ENCODE data around the gene RNF4.

Gene RNF4

DNA sequence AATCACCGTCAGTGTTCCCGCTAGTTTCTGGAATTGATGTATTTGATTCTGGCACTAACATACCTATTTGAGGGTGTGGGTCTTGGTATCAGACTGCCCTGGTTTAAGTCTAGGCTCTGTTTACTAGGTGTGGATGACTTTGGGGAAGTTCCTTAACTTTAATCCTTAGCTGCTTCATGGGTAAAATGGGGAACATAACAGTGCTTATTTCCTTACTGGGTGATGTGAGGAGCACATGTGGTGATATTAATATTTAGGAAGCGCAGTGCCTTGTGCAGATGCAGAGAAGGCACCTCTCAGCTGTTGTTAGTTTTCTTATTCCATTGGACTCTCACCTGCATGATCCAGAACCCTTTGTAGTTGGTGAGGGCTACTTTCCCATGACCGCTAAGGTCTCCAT lies 17.1 kb downstream of the RNF4 start:
- Histone ChIP-seq H3K9me2 (ENCODE audit: low read depth, low read length) (no peaks in the 10 kb centered on the region), H3F3A (ENCODE audit: insufficient read depth, low read length) (no peaks in the 10 kb centered on the region), H3K27me3 (ENCODE audit: insufficient read depth, low read length) (no peaks in the 10 kb centered on the region), H3K9ac (ENCODE audit: low read length) (no peak overlapping the region), H3K36me3 (ENCODE audit: insufficient read depth, low read length) (peaks cover 27% of the 10 kb centered on the region), H3K27ac (ENCODE audit: low read depth, low read length, poor library complexity, severe bottlenecking) (no peak overlapping the region), H3K9me3 (ENCODE audit: low read length) (no peaks in the 10 kb centered on the region), H4K20me1 (ENCODE audit: insufficient read depth, low read length) (no peaks in the 10 kb centered on the region), H3K79me2 (ENCODE audit: insufficient read depth, low read length) (peaks cover 79% of the 10 kb centered on the region), H3K4me2 (ENCODE audit: low read length) (peak overlapping the region; percentile 59; the same call in 1 of the 2 replicates), H3K4me1 (ENCODE audit: insufficient read depth, low read length, severe bottlenecking) (peaks cover 57% of the 10 kb centered on the region), H2AFZ (ENCODE audit: low read length) (no peak overlapping the region), H3K4me3 (ENCODE audit: low read depth, low read length, poor library complexity, severe bottlenecking) (no peak overlapping the region)
- no peak for TF ChIP-seq EZH2 (IDR thresholded peaks at IDR 0.05; ENCODE audit: borderline replicate concordance, low read length)
- TF ChIP-seq, protein P1, sequence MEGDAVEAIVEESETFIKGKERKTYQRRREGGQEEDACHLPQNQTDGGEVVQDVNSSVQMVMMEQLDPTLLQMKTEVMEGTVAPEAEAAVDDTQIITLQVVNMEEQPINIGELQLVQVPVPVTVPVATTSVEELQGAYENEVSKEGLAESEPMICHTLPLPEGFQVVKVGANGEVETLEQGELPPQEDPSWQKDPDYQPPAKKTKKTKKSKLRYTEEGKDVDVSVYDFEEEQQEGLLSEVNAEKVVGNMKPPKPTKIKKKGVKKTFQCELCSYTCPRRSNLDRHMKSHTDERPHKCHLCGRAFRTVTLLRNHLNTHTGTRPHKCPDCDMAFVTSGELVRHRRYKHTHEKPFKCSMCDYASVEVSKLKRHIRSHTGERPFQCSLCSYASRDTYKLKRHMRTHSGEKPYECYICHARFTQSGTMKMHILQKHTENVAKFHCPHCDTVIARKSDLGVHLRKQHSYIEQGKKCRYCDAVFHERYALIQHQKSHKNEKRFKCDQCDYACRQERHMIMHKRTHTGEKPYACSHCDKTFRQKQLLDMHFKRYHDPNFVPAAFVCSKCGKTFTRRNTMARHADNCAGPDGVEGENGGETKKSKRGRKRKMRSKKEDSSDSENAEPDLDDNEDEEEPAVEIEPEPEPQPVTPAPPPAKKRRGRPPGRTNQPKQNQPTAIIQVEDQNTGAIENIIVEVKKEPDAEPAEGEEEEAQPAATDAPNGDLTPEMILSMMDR (IDR thresholded peaks at IDR 0.05; ENCODE audit: low read length) = no peak

DNA sequence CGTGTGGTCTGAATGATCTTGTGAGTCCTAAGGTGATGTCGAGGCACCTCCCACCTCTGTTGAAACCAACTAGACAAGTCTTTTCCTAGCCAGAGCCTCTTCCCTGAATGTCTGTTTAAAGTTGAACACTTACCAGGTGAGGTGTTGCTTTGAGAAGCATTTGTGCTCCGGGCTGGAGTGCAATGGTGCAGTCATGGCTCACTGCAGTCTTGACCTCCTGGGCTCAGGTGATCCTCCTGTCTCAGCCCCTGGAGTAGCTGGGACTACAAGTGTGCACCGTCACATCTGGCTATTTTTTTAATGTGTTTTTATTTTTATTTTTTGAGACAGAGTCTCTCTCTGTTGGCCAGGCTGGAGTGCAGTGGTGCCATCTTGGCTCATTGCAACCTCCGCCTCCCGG lies 18.1 kb downstream of the RNF4 start:
- Histone ChIP-seq H3K27me3 (ENCODE audit: insufficient read depth, low read length) (no peaks in the 10 kb centered on the region), H3K9me3 (ENCODE audit: low read length) (no peaks in the 10 kb centered on the region), H3K9me2 (ENCODE audit: low read depth, low read length) (no peaks in the 10 kb centered on the region), H3K4me3 (ENCODE audit: low read depth, low read length, poor library complexity, severe bottlenecking) (no peak overlapping the region), H3K36me3 (ENCODE audit: insufficient read depth, low read length) (peaks cover 25% of the 10 kb centered on the region), H3K4me1 (ENCODE audit: insufficient read depth, low read length, severe bottlenecking) (peaks cover 47% of the 10 kb centered on the region), H4K20me1 (ENCODE audit: insufficient read depth, low read length) (no peaks in the 10 kb centered on the region), H2AFZ (ENCODE audit: low read length) (no peak overlapping the region), H3K79me2 (ENCODE audit: insufficient read depth, low read length) (peaks cover 69% of the 10 kb centered on the region), H3F3A (ENCODE audit: insufficient read depth, low read length) (no peaks in the 10 kb centered on the region), H3K4me2 (ENCODE audit: low read length) (no peak overlapping the region), H3K27ac (ENCODE audit: low read depth, low read length, poor library complexity, severe bottlenecking) (no peak overlapping the region), H3K9ac (ENCODE audit: low read length) (no peak overlapping the region)
- TF ChIP-seq EZH2 (IDR thresholded peaks at IDR 0.05; ENCODE audit: borderline replicate concordance, low read length) = no peak
- TF ChIP-seq, protein P1 (IDR thresholded peaks at IDR 0.05; ENCODE audit: low read length) = no peak

DNA sequence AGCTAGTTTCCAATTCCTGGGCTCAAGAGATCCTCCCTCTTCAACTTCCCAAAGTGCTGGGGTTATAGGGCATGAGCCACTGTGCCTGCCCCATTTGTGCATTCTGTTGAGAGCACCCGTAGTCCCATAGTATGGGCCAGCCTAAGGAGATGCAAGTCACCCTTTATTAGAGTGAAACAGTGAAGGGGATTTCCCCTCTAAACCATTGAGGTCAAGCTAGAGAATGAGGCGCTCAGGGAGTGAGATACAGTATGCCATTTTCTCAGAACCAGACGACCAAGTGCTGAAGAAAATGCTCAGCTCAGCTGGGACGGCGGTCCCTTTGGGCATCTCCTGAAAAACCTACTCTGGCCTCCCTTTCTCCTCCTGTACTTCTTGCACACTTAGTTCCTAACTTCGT lies 18.7 kb downstream of the RNF4 start:
- Histone ChIP-seq H3K79me2 (ENCODE audit: insufficient read depth, low read length) (peaks cover 63% of the 10 kb centered on the region), H3K4me2 (ENCODE audit: low read length) (no peak overlapping the region), H3K9me2 (ENCODE audit: low read depth, low read length) (no peaks in the 10 kb centered on the region), H3F3A (ENCODE audit: insufficient read depth, low read length) (no peaks in the 10 kb centered on the region), H2AFZ (ENCODE audit: low read length) (no peak overlapping the region), H3K4me3 (ENCODE audit: low read depth, low read length, poor library complexity, severe bottlenecking) (no peak overlapping the region), H3K4me1 (ENCODE audit: insufficient read depth, low read length, severe bottlenecking) (peaks cover 40% of the 10 kb centered on the region), H3K9me3 (ENCODE audit: low read length) (no peaks in the 10 kb centered on the region), H4K20me1 (ENCODE audit: insufficient read depth, low read length) (no peaks in the 10 kb centered on the region), H3K9ac (ENCODE audit: low read length) (no peak overlapping the region), H3K27me3 (ENCODE audit: insufficient read depth, low read length) (no peaks in the 10 kb centered on the region), H3K36me3 (ENCODE audit: insufficient read depth, low read length) (peaks cover 31% of the 10 kb centered on the region), H3K27ac (ENCODE audit: low read depth, low read length, poor library complexity, severe bottlenecking) (no peak overlapping the region)
- TF ChIP-seq, protein P1 (IDR thresholded peaks at IDR 0.05; ENCODE audit: low read length) = no peak
- TF ChIP-seq EZH2 (IDR thresholded peaks at IDR 0.05; ENCODE audit: borderline replicate concordance, low read length) = no peak
